Lower leg skin (tissue), 3 donors: ENCODE measurements around the gene LRBA.

Experiments
- POLR2A ChIP-seq, 2 donors: fragments of 450-650 bp; IDR thresholded peaks; one replicate each; pipeline ENCODE4 v1.6.1; 2016 to 2017; ENCODE audit warnings: antibody characterized with exemption in 2 of 2, mild to moderate bottlenecking in 1 of 2, moderate library complexity in 1 of 2
- TF ChIP-seq, protein P1 (sequence below), 3 donors: fragments of 450-650 bp; IDR thresholded peaks; one replicate each; pipeline ENCODE4 v1.5.1; 2016; ENCODE audit warnings: antibody characterized with exemption in 3 of 3, mild to moderate bottlenecking in 3 of 3, moderate library complexity in 2 of 3

DNA sequence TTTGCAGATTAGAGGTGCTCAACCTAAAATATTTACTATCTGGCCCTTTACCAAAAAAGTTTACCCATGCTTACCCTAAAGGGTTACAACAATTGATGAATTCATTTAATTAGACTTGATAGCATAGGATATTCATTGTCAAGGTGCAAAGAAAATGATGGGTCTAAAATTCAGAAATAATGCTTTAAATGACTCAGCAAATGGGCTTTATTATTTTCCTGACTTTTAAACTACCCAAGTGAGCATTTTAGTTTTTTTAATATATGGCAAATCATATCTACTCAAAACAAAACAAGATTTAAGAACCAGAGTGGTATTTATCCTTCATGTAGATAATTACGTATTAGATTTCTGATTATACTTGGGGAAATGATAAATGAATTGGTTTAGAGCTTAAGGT is 701.1 kb downstream of the LRBA start:
- TF ChIP-seq, protein P1, sequence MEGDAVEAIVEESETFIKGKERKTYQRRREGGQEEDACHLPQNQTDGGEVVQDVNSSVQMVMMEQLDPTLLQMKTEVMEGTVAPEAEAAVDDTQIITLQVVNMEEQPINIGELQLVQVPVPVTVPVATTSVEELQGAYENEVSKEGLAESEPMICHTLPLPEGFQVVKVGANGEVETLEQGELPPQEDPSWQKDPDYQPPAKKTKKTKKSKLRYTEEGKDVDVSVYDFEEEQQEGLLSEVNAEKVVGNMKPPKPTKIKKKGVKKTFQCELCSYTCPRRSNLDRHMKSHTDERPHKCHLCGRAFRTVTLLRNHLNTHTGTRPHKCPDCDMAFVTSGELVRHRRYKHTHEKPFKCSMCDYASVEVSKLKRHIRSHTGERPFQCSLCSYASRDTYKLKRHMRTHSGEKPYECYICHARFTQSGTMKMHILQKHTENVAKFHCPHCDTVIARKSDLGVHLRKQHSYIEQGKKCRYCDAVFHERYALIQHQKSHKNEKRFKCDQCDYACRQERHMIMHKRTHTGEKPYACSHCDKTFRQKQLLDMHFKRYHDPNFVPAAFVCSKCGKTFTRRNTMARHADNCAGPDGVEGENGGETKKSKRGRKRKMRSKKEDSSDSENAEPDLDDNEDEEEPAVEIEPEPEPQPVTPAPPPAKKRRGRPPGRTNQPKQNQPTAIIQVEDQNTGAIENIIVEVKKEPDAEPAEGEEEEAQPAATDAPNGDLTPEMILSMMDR (IDR thresholded peaks at IDR 0.05): no peak
- no peak for TF ChIP-seq POLR2A (IDR thresholded peaks at IDR 0.05)
